ENCODE data around the gene IFT43. TPM values are rescaled to one million over a fixed set of nuclear protein-coding genes. Genes with fewer than 3 reads are reported as not detected.

Gene IFT43
- total RNA-seq, 1 donor from 2014 or later: 36.9 TPM

DNA sequence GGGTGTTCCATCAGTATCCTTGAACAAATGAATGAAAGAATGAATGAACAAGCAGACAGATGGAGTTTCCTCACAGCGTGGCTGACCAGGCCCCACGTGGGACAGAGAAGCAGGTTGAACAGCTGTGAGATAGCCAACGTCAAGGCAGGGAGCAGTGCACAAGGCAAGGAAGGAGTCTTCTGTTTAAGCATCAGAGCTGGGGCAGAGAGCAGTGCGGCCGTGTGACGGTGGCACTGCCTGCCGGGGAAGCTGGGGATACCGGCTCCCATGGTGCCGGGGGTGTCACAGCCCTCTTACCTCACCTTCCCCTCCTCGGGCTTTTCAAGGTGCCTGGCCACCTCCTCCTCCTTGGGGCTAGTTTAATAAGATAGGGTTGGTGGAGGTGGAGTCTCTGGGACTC, 92.9 kb downstream of the IFT43 start:
- Mint-ChIP-seq H3K27ac (no peak overlapping the region), H3K27me3 (no peaks in the 10 kb centered on the region), H3K36me3 (peaks cover 9% of the 10 kb centered on the region), H3K9me3 (no peaks in the 10 kb centered on the region), H3K4me1 (ENCODE audit: unreplicated experiment) (peaks cover 12% of the 10 kb centered on the region), H3K4me3 (no peak overlapping the region)
- TF ChIP-seq, protein P1, sequence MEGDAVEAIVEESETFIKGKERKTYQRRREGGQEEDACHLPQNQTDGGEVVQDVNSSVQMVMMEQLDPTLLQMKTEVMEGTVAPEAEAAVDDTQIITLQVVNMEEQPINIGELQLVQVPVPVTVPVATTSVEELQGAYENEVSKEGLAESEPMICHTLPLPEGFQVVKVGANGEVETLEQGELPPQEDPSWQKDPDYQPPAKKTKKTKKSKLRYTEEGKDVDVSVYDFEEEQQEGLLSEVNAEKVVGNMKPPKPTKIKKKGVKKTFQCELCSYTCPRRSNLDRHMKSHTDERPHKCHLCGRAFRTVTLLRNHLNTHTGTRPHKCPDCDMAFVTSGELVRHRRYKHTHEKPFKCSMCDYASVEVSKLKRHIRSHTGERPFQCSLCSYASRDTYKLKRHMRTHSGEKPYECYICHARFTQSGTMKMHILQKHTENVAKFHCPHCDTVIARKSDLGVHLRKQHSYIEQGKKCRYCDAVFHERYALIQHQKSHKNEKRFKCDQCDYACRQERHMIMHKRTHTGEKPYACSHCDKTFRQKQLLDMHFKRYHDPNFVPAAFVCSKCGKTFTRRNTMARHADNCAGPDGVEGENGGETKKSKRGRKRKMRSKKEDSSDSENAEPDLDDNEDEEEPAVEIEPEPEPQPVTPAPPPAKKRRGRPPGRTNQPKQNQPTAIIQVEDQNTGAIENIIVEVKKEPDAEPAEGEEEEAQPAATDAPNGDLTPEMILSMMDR (conservative IDR thresholded peaks at IDR 0.05): no peak
- DNase-seq (ENCODE audit: extremely low spot score, unreplicated experiment): no peak

DNA sequence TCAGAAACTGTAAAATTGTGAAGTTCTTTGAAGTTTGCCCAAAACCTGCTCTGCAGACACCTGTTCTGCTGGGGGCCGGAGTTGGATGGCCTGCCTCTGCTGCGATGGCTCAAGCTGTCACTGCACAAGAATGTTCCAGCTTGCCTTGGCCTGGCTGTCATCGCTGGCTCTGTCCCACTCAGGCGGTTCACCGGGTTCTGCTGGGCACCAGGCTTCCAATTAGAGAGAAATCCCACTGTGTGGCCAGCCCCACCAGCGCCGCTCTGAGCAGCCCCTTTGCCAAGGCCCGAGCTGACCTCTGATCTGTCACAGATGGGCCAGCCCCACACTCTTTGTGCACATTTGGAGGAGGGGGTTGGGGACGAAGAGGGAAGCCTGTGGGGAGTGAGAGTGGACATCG, 94.5 kb downstream of the IFT43 start:
- TF ChIP-seq, protein P1 (conservative IDR thresholded peaks at IDR 0.05): no peak
- no peak overlapping the region for H3K27ac Mint-ChIP-seq
- DNase-seq (ENCODE audit: extremely low spot score, unreplicated experiment): no peak
- H3K4me3 Mint-ChIP-seq: no peak overlapping the region
- H3K36me3 Mint-ChIP-seq: peaks cover 9% of the 10 kb centered on the region
- H3K27me3 Mint-ChIP-seq: no peaks in the 10 kb centered on the region
- H3K9me3 Mint-ChIP-seq: no peaks in the 10 kb centered on the region
- peaks cover 8% of the 10 kb centered on the region for H3K4me1 Mint-ChIP-seq (ENCODE audit: unreplicated experiment)

DNA sequence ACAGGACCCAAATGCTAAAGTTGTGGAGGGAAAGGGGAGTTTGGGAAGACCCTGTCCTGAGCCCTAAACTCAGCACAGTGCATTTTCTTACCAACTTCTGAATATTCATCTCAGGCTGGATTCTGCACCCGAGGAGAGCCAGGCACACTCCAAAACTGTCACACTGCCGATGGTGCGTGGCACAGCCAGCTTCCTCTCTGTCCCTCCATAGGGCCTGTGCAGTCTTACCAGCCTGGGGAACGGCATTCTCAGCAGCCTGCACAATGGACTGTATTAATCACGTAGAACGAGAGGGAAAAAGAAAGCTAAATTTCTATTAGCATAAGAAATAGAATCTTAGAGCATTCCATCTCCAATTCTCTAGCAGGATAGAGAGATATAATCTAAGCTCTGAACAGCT, 94.9 kb downstream of the IFT43 start:
- Mint-ChIP-seq H3K4me1 (ENCODE audit: unreplicated experiment) (peaks cover 9% of the 10 kb centered on the region), H3K9me3 (no peaks in the 10 kb centered on the region), H3K27ac (no peak overlapping the region), H3K4me3 (no peak overlapping the region), H3K27me3 (no peaks in the 10 kb centered on the region), H3K36me3 (peaks cover 9% of the 10 kb centered on the region)
- TF ChIP-seq, protein P1 (conservative IDR thresholded peaks at IDR 0.05): no peak
- no peak for DNase-seq (ENCODE audit: extremely low spot score, unreplicated experiment)

DNA sequence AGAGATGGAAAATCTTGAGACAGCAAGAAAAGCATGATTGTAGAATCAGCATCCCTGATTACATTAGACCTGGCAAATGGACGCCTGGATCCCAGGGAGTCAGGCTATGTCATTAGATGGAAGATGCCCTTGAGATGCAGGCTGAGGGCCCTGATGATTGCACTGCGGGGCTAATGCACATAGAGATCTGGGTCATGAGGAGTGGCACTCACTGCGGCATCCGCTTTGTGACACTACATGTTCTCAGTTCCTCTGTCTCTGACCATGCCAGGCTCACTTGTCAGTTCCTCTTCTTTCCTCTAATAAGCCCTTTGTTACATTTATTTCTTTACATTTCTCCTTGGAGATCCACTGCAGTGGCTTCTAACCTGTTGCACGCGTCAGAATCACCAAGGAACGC, 96.1 kb downstream of the IFT43 start:
- Mint-ChIP-seq H3K27ac (no peak overlapping the region), H3K4me1 (ENCODE audit: unreplicated experiment) (peaks cover 16% of the 10 kb centered on the region), H3K36me3 (peaks cover 4% of the 10 kb centered on the region), H3K27me3 (no peaks in the 10 kb centered on the region), H3K9me3 (no peaks in the 10 kb centered on the region), H3K4me3 (no peak overlapping the region)
- TF ChIP-seq, protein P1 (conservative IDR thresholded peaks at IDR 0.05): no peak
- DNase-seq (ENCODE audit: extremely low spot score, unreplicated experiment): no peak

DNA sequence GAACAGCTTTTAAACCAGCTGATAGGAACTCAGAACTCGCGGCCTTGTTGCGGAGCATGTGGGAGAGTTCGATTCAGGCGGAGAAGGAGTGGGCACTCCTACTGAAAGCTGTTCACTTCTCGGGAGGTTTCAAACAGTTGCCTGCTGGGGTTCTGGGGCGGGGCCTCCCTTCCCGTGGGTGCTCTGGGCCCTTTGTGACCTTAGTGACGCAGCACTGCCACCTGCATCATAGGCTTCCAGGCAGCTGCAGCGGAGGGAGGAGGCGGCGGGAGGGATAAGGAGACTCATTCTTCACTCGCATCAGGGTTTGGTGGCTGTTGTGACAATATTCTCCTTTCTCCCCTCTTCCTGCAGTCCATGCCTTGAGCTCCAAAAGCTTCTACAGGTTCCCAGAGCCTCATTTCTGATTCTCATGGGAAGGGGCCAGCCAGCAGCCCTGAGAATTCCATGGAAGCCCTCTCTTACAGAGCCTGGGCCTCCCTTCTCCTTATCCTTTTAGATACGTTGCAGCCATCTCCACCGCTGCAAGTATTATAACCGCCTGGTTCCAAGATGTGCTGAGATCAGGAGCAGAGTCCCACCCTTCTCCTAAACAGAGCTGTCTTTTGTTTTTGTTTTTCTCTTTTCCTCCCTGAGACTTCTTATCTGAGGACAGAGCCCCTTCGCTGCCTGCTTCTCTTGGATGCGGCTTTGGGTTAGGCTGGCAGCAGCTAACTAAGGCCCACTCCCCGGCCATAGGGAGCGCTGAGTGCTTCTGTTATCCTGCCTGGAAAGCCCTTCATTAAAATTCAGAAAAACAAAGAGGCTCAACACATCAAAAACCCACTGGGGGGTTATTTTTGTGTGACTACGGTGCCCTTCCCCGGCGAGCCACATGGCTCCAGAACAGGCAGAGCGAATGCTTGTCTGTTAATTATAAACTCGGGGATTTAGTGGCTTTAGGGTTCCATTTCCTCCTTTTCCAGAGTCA, 98.5 kb downstream of the IFT43 start:
- no peak overlapping the region for H3K27ac Mint-ChIP-seq

More for the DNA sequence above, 98.5 kb downstream of the IFT43 start:
- no peak overlapping the region for H3K4me3 Mint-ChIP-seq
- no peak for DNase-seq (ENCODE audit: extremely low spot score, unreplicated experiment)
- TF ChIP-seq, protein P1 (conservative IDR thresholded peaks at IDR 0.05): no peak
- H3K36me3 Mint-ChIP-seq: no peaks in the 10 kb centered on the region
- H3K4me1 Mint-ChIP-seq (ENCODE audit: unreplicated experiment): peaks cover 28% of the 10 kb centered on the region
- no peaks in the 10 kb centered on the region for H3K9me3 Mint-ChIP-seq
- peaks cover 4% of the 10 kb centered on the region for H3K27me3 Mint-ChIP-seq

All from type B pancreatic cell (in vitro differentiated cells).